Kidney (tissue), 14 donors: ENCODE results near the gene FARP1. TPM values are rescaled to one million over a fixed set of nuclear protein-coding genes. Genes with fewer than 3 reads are reported as not detected.

Experiments
- DNase-seq, 5 donors: peaks; one replicate each; pipeline ENCODE4 v3.0.0-alpha.2; 2013 to 2020
- FAIRE-seq: peaks from 2 replicates; lab custom pipeline; 2012; peaks lifted over from hg19 to GRCh38; lab: Jason Lieb, UNC
- H3K27ac ChIP-seq, 2 donors: one replicate each; pipeline ENCODE4 v1.7.0; 2013; ENCODE audit warnings: low read depth in 2 of 2, low read length in 2 of 2, inconsistent platforms in 1 of 2
- H3K27me3 ChIP-seq: one replicate; pipeline ENCODE4 v1.7.1; 2013; ENCODE audit warnings: low read length, inconsistent platforms; ENCODE audit not compliant: control insufficient read depth, insufficient read depth
- H3K36me3 ChIP-seq, 3 donors: one replicate each; pipeline versions ENCODE4 v1.7.0 to v1.7.1; 2013; ENCODE audit warnings: low read length in 3 of 3, control low read depth in 1 of 3, inconsistent platforms in 1 of 3; ENCODE audit not compliant: insufficient read depth in 3 of 3, control insufficient read depth in 2 of 3
- H3K4me1 ChIP-seq, 3 donors: one replicate each; pipeline versions ENCODE4 v1.7.0 to v1.7.1; 2013; ENCODE audit warnings: low read length in 3 of 3, inconsistent platforms in 1 of 3, low read depth in 1 of 3; ENCODE audit not compliant: control insufficient read depth in 2 of 3, insufficient read depth in 2 of 3
- H3K4me3 ChIP-seq, 3 donors: one replicate each; pipeline versions ENCODE4 v1.7.0 to v1.8.1; 2013; ENCODE audit warnings: low read length in 3 of 3, control low read depth in 1 of 3, inconsistent platforms in 1 of 3
- H3K9ac ChIP-seq, 3 donors: one replicate each; pipeline versions ENCODE4 v1.7.0 to v1.7.1; 2013; ENCODE audit warnings: low read length in 3 of 3, control low read depth in 1 of 3, inconsistent platforms in 1 of 3
- H3K9me3 ChIP-seq, 3 donors: one replicate each; pipeline versions ENCODE4 v1.7.0 to v1.7.1; 2013; ENCODE audit warnings: low read length in 3 of 3, control low read depth in 1 of 3, inconsistent platforms in 1 of 3; ENCODE audit not compliant: control insufficient read depth in 2 of 3, insufficient read depth in 1 of 3
- intact Hi-C: fragments of 100-400 bp; cut with DNase I; formaldehyde crosslinking; loops from one replicate; pipeline ENCODE4 v1.11.1; 2022
- polyA plus RNA-seq: library from polyadenylated mRNA; stranded (reverse); fragments of 350-450 nt; fragmentation: Illumina TruSeq; extraction: RNeasy Lipid Tissue Mini Kit (QIAGEN cat#74804); gene quantifications from one replicate; pipeline ENCODE4 v1.2.3, GENCODE V29; 2014; ENCODE audit warnings: low read depth, low replicate concordance; ENCODE audit not compliant: insufficient read depth
- total RNA-seq: library from RNA; stranded (reverse); fragmentation: NEBNext Ultra II Directional; extraction: Animal tissue kit (Norgen Biotek cat#: 25700); gene quantifications from one replicate; pipeline ENCODE4 v1.2.1, GENCODE V29; 2021
- TF ChIP-seq, protein P1 (sequence below): IDR thresholded peaks from 3 replicates; pipeline ENCODE4 v1.5.1; 2012; ENCODE audit warnings: mild to moderate bottlenecking, moderate library complexity, borderline replicate concordance; ENCODE audit not compliant: insufficient read depth; ENCODE audit errors: extremely low read depth
- donor health status: control.
- donor health status: control.
- donor health status: control.
- donor health status: control.
- donor health status: control.
- donor health status: DM: yes; HTN: yes; CAD: no.
- donor health status: Normal renal cell carcinoma (clear cell type).

FARP1 gene
- total and polyA plus RNA-seq, 2 donors from 2014 or later = 123 to 229 TPM

DNA sequence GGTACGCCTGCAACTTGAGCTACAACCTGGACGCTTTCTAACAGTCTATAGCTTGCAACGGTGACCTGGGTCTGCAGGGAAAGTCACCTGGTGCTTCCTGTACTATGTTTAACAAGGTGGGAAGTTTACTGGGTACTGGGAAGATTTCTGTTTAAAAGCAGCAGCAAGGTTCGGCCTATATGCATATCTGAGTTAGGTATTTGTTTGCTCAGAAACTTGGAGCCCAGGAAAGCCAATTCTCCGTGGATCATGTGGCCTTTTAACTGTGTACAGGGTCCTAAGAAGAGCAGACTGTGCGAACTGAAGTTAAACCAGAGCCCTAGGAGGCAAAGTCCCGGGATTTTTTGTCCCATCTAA is 330.9 kb downstream of the FARP1 start:
- H3K36me3 ChIP-seq = peaks cover 9 to 23% (median 21%) of the 10 kb centered on the region in 3 donors
- no peak overlapping the region for H3K9ac ChIP-seq
- intact Hi-C loops = no loop called here
- no peak overlapping the region for H3K27ac ChIP-seq
- TF ChIP-seq, protein P1, sequence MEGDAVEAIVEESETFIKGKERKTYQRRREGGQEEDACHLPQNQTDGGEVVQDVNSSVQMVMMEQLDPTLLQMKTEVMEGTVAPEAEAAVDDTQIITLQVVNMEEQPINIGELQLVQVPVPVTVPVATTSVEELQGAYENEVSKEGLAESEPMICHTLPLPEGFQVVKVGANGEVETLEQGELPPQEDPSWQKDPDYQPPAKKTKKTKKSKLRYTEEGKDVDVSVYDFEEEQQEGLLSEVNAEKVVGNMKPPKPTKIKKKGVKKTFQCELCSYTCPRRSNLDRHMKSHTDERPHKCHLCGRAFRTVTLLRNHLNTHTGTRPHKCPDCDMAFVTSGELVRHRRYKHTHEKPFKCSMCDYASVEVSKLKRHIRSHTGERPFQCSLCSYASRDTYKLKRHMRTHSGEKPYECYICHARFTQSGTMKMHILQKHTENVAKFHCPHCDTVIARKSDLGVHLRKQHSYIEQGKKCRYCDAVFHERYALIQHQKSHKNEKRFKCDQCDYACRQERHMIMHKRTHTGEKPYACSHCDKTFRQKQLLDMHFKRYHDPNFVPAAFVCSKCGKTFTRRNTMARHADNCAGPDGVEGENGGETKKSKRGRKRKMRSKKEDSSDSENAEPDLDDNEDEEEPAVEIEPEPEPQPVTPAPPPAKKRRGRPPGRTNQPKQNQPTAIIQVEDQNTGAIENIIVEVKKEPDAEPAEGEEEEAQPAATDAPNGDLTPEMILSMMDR = no peak
- no peaks in the 10 kb centered on the region for H3K9me3 ChIP-seq
- no peak overlapping the region for H3K4me3 ChIP-seq
- H3K4me1 ChIP-seq = peaks cover under 1 to 21% (median 13%) of the 10 kb centered on the region in 3 donors
- no peak for FAIRE-seq
- DNase-seq = no peak
- H3K27me3 ChIP-seq = no peaks in the 10 kb centered on the region

DNA sequence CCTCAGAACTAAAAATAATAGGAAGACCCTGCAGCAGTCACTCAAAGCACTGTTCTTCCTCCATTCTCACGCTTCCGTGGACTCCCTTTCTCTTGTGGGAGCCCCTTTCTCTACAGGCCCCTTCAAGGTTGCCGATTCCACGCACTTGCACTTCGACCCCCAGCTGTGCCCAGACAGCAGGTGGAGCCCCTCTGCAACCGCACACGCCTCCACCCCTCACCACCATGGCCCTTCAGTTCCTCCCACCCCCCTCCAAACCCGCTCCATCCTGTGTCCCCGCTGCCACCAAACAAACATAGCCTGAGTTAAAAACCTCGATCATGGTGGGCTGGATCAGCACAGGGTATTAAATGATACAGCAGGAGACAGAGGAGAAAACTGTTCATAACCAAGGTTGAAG is 331.4 kb downstream of the FARP1 start:
- intact Hi-C loops = no loop called here
- FAIRE-seq = no peak
- H3K4me3 ChIP-seq = no peak overlapping the region

DNA sequence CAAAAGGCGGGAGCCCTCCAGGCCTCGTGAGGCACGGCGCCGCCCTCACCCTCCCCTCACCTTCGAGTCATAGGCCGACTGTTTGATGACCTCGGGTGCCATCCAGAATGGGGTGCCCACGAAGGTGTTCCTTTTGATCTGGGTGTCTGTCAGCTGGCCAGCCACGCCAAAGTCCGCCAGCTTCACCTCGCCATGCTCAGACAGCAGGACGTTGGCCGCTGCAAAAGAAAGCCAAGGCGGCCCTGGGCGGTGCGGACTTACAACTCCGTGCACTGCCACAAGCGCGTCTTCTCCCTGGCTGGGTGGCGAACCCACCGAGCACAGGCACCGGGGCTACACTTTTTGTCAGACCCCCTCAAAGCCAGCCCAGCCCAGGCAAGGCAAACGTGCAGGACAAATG is 331.9 kb downstream of the FARP1 start:
- Histone ChIP-seq H3K27ac (no peak overlapping the region), H3K9me3 (no peaks in the 10 kb centered on the region), H3K4me3 (no peak overlapping the region), H3K27me3 (no peaks in the 10 kb centered on the region), H3K4me1 (peaks cover 3 to 22% (median 13%) of the 10 kb centered on the region in 3 donors), H3K36me3 (peaks cover 9 to 22% (median 21%) of the 10 kb centered on the region in 3 donors), H3K9ac (no peak overlapping the region)
- TF ChIP-seq, protein P1 = no peak
- intact Hi-C loops = no loop called here
- DNase-seq (no peak), FAIRE-seq (no peak)

More for the DNA sequence above, 331.4 kb downstream of the FARP1 start:
- no peak overlapping the region for H3K9ac ChIP-seq
- H3K36me3 ChIP-seq = peaks cover 9 to 22% (median 21%) of the 10 kb centered on the region in 3 donors
- no peaks in the 10 kb centered on the region for H3K9me3 ChIP-seq
- TF ChIP-seq, protein P1 = no peak
- H3K27me3 ChIP-seq = no peaks in the 10 kb centered on the region
- H3K27ac ChIP-seq = no peak overlapping the region
- DNase-seq = no peak
- H3K4me1 ChIP-seq = peaks cover 3 to 21% (median 13%) of the 10 kb centered on the region in 3 donors

DNA sequence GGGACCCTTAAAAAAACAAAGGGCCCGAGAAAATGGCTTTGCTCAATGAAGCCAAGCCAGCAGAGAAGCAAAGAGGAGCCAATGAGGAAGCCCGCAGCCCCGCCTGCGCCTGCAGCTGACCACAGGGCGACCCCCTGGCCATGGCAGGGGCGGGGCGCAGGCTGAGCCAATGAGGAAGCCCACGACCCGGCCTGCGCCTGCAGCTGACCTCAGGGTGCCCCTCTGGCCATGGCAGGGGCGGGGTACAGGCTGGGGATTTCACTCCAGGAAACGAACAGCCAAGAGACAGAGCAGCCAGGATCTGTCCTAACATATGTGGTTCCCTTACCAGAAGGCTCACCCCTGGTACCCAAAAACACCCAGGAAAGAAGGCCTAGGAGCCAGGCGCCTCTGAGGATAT is 332.6 kb downstream of the FARP1 start:
- Histone ChIP-seq H3K9me3 (no peaks in the 10 kb centered on the region), H3K4me1 (peaks cover 3 to 23% (median 13%) of the 10 kb centered on the region in 3 donors), H3K4me3 (no peak overlapping the region), H3K9ac (no peak overlapping the region), H3K27ac (no peak overlapping the region), H3K27me3 (no peaks in the 10 kb centered on the region), H3K36me3 (peaks cover 9 to 22% (median 21%) of the 10 kb centered on the region in 3 donors)
- DNase-seq = peak in 1 of 5 donors; percentile 70
- no peak for FAIRE-seq
- TF ChIP-seq, protein P1 = no peak
- intact Hi-C loops = no loop called here
